GM20000 (cell line): ENCODE measurements around the gene MTHFR.

Experiments
- DNase-seq: peaks from one replicate; pipeline ENCODE4 v3.0.0; 2012; ENCODE audit warnings: low spot score
- TF ChIP-seq, protein P1 (sequence below): IDR thresholded peaks from 2 replicates; pipeline ENCODE4 v1.5.1; 2012; ENCODE audit warnings: mild to moderate bottlenecking, control low read depth; ENCODE audit errors: extremely low read depth, missing control alignments

MTHFR gene

DNA sequence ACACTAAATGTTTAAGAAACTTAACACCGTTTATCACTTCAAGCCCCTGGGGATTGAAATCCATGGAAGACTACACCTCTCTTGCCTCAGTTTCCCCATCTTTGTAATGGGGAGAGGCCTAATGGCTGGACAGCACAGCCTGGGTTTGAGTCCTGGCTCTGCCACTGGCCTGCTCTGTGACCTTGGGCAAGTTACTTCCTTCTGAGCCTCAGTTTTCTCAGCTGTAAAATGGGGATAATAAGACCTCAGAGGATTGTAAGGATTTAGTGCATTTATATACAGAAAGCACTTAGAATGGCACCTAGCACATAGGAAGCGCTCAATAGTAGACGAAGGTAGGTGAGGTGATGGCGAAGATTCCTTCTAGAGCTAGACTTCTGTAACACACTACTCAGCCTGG, 64.3 kb downstream of the MTHFR start:
- DNase-seq: no peak
- TF ChIP-seq, protein P1, sequence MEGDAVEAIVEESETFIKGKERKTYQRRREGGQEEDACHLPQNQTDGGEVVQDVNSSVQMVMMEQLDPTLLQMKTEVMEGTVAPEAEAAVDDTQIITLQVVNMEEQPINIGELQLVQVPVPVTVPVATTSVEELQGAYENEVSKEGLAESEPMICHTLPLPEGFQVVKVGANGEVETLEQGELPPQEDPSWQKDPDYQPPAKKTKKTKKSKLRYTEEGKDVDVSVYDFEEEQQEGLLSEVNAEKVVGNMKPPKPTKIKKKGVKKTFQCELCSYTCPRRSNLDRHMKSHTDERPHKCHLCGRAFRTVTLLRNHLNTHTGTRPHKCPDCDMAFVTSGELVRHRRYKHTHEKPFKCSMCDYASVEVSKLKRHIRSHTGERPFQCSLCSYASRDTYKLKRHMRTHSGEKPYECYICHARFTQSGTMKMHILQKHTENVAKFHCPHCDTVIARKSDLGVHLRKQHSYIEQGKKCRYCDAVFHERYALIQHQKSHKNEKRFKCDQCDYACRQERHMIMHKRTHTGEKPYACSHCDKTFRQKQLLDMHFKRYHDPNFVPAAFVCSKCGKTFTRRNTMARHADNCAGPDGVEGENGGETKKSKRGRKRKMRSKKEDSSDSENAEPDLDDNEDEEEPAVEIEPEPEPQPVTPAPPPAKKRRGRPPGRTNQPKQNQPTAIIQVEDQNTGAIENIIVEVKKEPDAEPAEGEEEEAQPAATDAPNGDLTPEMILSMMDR: no peak

DNA sequence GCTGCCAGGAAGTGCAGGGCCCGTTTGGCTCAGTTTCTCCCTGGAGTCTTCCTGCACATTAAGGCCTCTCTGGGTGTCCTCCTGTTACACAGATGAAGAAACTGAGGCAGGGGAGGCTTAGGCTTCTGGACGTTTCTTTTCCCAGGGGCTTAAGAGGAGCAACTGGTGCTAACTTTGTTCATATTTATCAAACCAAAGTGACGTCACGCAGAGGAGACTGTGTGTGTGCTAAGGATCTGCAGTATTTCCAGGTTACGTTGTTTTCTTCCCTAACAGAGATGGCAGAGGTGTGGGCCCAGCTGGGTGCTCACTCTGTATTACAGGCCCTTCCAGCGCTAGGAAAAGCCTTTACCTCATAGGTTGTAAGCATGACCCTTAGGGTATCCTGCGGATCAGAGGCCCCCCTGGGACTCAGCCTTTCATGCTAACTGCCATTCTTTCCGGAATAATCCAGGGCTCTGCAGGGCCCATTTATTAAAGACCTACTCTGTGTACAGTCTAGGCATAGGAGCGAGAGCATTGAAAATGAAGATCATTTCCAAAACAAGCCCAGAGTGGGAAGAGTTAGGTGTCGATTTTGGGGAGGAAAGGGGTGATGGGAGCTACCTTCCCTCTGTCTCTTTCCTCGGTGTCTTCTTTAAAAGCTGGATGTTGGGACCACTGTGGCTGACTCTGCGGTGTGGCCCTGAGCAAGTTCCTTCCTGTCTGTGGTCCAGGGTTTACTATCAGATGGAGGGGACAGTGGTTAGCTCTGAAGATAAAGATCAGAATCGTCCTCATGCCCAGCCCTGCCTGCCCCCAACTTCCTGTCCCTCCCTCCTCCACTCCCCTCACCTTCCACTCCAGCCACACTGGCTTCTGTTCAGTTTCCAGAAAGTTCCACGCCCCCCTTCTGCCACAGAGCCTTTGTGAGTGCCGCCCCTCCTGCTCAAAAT, 65.2 kb downstream of the MTHFR start:
- DNase-seq: no peak
- TF ChIP-seq, protein P1: no peak

DNA sequence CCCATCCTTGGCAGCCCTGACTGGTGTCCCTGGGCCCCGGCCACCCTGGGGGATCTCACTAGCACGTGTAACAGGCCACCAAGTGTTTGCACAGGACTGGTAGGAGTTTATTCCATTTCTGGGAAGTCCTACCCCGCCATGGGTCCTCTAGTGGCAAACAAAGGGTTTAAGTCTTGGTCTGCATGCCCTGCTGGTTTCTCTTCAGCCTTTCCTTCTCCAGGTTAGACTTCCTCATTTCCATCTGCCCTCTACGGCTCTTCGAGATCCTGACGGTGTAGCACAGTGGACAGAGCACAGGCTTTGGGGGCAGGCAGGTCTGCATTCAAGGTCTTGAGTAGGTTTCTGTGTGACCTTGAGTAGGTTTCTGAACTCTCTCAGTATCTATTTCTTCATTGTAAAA, 67.0 kb downstream of the MTHFR start:
- DNase-seq: no peak
- TF ChIP-seq, protein P1: no peak

DNA sequence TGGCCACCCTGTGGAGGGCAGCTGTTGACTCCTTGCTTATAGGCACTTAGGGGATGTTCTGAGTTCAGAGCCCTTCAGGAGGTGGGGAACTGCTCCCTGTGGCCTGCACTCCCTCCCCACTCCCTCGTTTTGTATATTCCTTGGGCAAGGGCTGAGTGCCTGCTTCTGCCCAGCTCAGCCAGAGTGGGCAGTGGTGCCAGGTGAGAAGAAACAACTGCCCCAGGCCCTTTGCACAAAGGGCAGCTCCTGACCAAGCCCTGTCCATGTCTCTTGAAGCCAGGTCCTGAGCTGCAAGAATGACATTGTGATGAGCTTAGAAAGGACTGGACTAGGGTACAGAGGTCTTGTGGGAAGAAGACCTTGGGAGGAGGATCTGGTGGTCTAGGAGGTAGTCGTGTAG, 67.7 kb downstream of the MTHFR start:
- DNase-seq: no peak
- TF ChIP-seq, protein P1: no peak

DNA sequence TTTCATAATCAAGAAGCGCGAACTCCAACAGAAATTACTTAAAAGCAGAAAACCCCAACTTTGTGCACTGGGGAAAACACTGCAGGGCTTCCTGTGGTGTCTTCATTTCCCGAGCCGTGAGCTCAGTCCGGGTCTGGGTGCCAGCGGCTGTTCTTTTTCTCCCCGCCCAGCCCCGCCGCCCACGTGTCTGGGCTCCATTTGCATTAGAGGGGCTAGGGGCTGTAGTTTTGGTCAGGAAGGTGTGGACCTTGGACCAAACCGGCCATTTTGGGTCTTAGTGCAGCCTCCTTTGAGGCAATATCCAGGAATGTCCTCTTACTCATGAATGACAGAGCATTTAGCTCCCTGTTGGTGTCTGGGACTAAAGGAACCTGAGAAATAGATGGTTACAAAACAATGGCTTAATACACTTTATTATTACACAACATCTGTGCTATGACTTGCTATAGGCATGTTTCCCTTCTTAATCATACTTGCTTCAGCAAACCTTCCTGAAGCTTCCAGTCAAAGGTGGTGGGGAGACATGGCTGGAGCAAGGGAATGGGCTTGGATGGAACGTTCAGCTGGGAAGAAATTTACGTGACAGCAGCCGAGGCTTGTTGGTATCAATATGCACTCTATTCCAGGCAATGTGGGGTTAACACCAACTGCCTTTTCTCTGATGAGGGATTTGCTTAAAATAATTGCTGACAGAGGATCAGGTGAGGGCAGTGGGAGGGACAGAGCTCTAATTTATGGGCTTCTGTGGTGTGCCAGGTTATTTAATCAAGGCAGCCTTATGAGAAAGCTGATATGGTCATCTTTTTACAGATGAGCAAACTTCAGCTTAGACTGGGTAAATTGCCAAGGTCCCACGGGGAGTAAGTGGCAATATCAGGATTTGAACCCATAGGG, 68.8 kb downstream of the MTHFR start:
- DNase-seq: peak; percentile 64
- TF ChIP-seq, protein P1: no peak

DNA sequence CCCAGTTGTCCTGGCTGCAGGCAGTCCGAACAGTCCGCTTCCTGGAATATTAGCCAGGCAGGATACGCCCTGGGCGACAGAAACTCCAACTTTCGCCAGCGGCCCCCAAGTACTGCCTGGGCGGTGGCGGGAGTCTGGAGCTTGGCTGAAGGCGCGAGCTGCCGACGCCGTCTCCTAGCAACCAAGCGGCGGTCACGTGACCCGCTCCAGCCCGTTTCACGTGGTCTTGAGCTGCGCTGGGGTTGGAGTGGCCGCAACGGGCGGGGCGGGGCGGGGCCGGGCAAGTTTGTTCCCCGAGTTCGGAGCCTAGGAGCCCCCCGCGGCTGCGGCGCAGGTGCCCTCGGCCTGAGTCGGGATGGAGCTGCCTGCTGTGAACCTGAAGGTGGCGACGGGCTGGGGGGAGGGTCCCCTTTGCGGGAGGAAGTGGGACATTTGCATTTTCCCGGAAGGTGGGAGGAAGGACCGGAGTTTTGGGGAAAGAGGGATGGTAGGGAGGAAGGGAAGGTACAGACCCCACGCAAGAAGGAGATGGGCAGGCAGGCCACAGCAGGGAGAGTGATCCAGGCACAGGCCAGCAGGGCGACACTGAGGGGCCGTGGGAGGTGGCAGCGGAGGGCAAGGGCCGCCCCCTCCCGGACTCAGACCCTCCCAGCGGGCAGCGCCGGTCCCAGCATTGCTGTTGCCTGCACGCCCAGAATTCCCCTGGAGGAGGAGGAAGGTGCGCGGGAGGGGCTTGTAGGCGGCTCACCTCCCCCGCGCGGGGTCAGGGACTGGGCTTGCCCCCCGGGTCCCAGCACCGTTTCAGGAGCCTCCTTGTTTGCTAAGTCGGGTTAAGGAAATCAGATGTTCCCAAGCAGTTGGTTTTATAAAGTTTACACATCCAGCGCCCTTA, 69.7 kb downstream of the MTHFR start, which contains the start of gene AGTRAP:
TSS of gene AGTRAP (plus strand) at position 283 of the 892 bp plus-strand sequence. CDS start at position 356, 73 bp downstream.
- peak; percentile 91 for DNase-seq

More for the DNA sequence above, 69.7 kb downstream of the MTHFR start, which contains the start of gene AGTRAP:
- TF ChIP-seq, protein P1: no peak
